GM12878 (cell line): ENCODE data around the gene PTK7. TPM values are rescaled to one million over a fixed set of nuclear protein-coding genes. Genes with fewer than 3 reads are reported as not detected.

Source experiments
- ATAC-seq: fragments of 200-7000 bp; cut with Tn5 transposase; 3 replicates; pipeline ENCODE4 v1.9.1; 2020; ENCODE audit warnings: mild to moderate bottlenecking, moderate library complexity
- BruUV-seq: library from RNA; stranded (reverse); fragments of 400-500 nt; replicated peaks from 2 replicates; lab custom pipeline; 2021; lab: Mats Ljungman, UMichigan
- CTCF ChIA-PET: fragments of 300-600 bp; sonication (Branson Sonifier 250); formaldehyde crosslinking; extraction: SDS; loops from one replicate; lab custom pipeline; 2021; ENCODE audit warnings: inconsistent platforms; lab: Yijun Ruan, JAX
- POLR2A ChIA-PET: fragments of 350-600 bp; formaldehyde crosslinking; extraction: SDS; loops from one replicate; lab custom pipeline; 2021; ENCODE audit warnings: inconsistent platforms; lab: Charles Lee
- RAD21 ChIA-PET: fragments of 300-600 bp; sonication (Branson Sonifier 250); formaldehyde crosslinking; loops from one replicate; lab custom pipeline; 2023; ENCODE audit warnings: antibody characterized with exemption; ENCODE audit not compliant: unreplicated experiment; lab: Charles Lee
- SMC1A ChIA-PET: fragments of 300-600 bp; sonication (Branson Sonifier 250); formaldehyde crosslinking; loops from one replicate; lab custom pipeline; 2023; ENCODE audit not compliant: unreplicated experiment, uncharacterized antibody; lab: Charles Lee
- DNase-seq: peaks from one replicate; pipeline ENCODE4 v3.0.0-alpha.2; 2011; ENCODE audit warnings: low read depth, low spot score
- FAIRE-seq: peaks from 3 replicates; lab custom pipeline; 2011; peaks lifted over from hg19 to GRCh38; lab: Jason Lieb, UNC
- H2AFZ ChIP-seq: 2 replicates; pipeline ENCODE4 v1.6.0; 2011; ENCODE audit warnings: low read depth, low read length, control low read depth; ENCODE audit not compliant: control insufficient read depth
- H3K27ac ChIP-seq: 2 replicates; pipeline ENCODE4 v1.5.1; 2011; ENCODE audit warnings: control low read depth; ENCODE audit not compliant: control insufficient read depth, insufficient read depth
- H3K27me3 ChIP-seq, 2 experiments: replicated peaks in 1 of 2; 2 replicates each; pipeline versions ENCODE4 v1.6.0 to v1.6.1; 2011; ENCODE audit warnings: low read length in 1 of 2; ENCODE audit not compliant: control insufficient read depth in 2 of 2, insufficient read depth in 2 of 2
- H3K36me3 ChIP-seq, 2 experiments: 2 replicates each; pipeline ENCODE4 v1.5.1; 2011; ENCODE audit warnings: low read length in 1 of 2; ENCODE audit not compliant: control insufficient read depth in 2 of 2, insufficient read depth in 2 of 2
- H3K4me1 ChIP-seq: 2 replicates; pipeline ENCODE4 v1.6.1; 2011; ENCODE audit warnings: mild to moderate bottlenecking, low read length, moderate library complexity, mixed read lengths; ENCODE audit not compliant: control insufficient read depth, insufficient read depth
- H3K4me2 ChIP-seq: 2 replicates; pipeline ENCODE4 v1.6.0; 2011; ENCODE audit warnings: control low read depth; ENCODE audit not compliant: control insufficient read depth, insufficient read depth
- H3K4me3 ChIP-seq: fragments of 200-600 bp; sonication (generic); 2 replicates; pipeline ENCODE4 v1.5.1; 2016
- H3K79me2 ChIP-seq: 2 replicates; pipeline ENCODE4 v1.6.0; 2011; ENCODE audit warnings: low read length; ENCODE audit not compliant: control insufficient read depth, insufficient read depth
- H3K9ac ChIP-seq: 2 replicates; pipeline ENCODE4 v1.8.0; 2011; ENCODE audit warnings: low read length, control low read depth, mixed read lengths; ENCODE audit not compliant: control insufficient read depth, insufficient read depth
- H3K9me3 ChIP-seq: replicated peaks from 3 replicates; pipeline ENCODE4 v1.5.1; 2011; ENCODE audit warnings: mild to moderate bottlenecking, low read length; ENCODE audit not compliant: control insufficient read depth, insufficient read depth
- H4K20me1 ChIP-seq: 2 replicates; pipeline ENCODE4 v1.6.0; 2011; ENCODE audit not compliant: control insufficient read depth, insufficient read depth
- ASH2L ChIP-seq: fragments of 300-600, 200-600 bp; sonication (generic); IDR thresholded peaks from 2 replicates; pipeline ENCODE4 v1.6.1; 2017; ENCODE audit warnings: low read depth, mild to moderate bottlenecking, borderline replicate concordance
- ATF7 ChIP-seq: fragments of 450-650 bp; IDR thresholded peaks from 2 replicates; pipeline ENCODE4 v1.6.1; 2016; ENCODE audit warnings: low read depth, mild to moderate bottlenecking
- BRCA1 ChIP-seq: IDR thresholded peaks from 2 replicates; pipeline ENCODE4 v1.6.1; 2011; ENCODE audit warnings: low read depth, low read length, improper control_type of control experiment
- E2F4 ChIP-seq: IDR thresholded peaks from 2 replicates; pipeline ENCODE4 v1.6.1; 2012; ENCODE audit warnings: low read depth, low read length, improper control_type of control experiment
- FOXK2 ChIP-seq: fragments of 450-650 bp; IDR thresholded peaks from 2 replicates; pipeline ENCODE4 v1.6.1; 2017; ENCODE audit warnings: mild to moderate bottlenecking, moderate library complexity
- LARP7 ChIP-seq: fragments of 450-650 bp; IDR thresholded peaks from 2 replicates; pipeline ENCODE4 v1.6.1; 2017; ENCODE audit warnings: mild to moderate bottlenecking
- MAX ChIP-seq: IDR thresholded peaks from 2 replicates; pipeline ENCODE4 v1.6.1; 2012; ENCODE audit warnings: low read depth, low read length, improper control_type of control experiment
- MYB ChIP-seq: fragments of 150-350 bp; IDR thresholded peaks from 2 replicates; pipeline ENCODE4 v1.6.1; 2014; ENCODE audit warnings: mild to moderate bottlenecking, low read depth, low read length, borderline replicate concordance
- NFYA ChIP-seq: IDR thresholded peaks from 2 replicates; pipeline ENCODE4 v1.6.1; 2011; ENCODE audit warnings: low read depth, mild to moderate bottlenecking, low read length, improper control_type of control experiment, borderline replicate concordance
- NKRF ChIP-seq: fragments of 450-650 bp; conservative IDR thresholded peaks from 2 replicates; pipeline ENCODE4 v1.6.1; 2017; ENCODE audit warnings: mild to moderate bottlenecking, moderate library complexity
- NR2C1 ChIP-seq: fragments of 450-650 bp; IDR thresholded peaks from 2 replicates; pipeline ENCODE4 v1.6.1; 2017; ENCODE audit warnings: antibody characterized with exemption, mild to moderate bottlenecking, moderate library complexity
- POLR2A ChIP-seq: IDR thresholded peaks from 2 replicates; pipeline ENCODE4 v1.6.1; 2011; ENCODE audit warnings: low read depth, mild to moderate bottlenecking, low read length
- POU2F2 ChIP-seq: IDR thresholded peaks from 3 replicates; pipeline ENCODE4 v1.6.1; 2011; ENCODE audit warnings: low read depth, mild to moderate bottlenecking, low read length, borderline replicate concordance
- RCOR1 ChIP-seq: conservative IDR thresholded peaks from 2 replicates; pipeline ENCODE4 v1.6.1; 2012; ENCODE audit warnings: low read depth, low read length, improper control_type of control experiment
- RFX5 ChIP-seq: IDR thresholded peaks from 2 replicates; pipeline ENCODE4 v1.6.1; 2011; ENCODE audit warnings: low read depth, low read length, improper control_type of control experiment
- SRF ChIP-seq, 2 experiments: IDR thresholded peaks; 2 replicates each; pipeline ENCODE4 v1.6.1; 2011; ENCODE audit warnings: low read depth in 2 of 2, low read length in 2 of 2, mild to moderate bottlenecking in 1 of 2, moderate library complexity in 1 of 2
- YBX1 ChIP-seq: fragments of 450-650 bp; IDR thresholded peaks from 2 replicates; pipeline ENCODE4 v1.6.1; 2016; ENCODE audit warnings: antibody characterized with exemption
- ZBTB11 ChIP-seq: fragments of 450-650 bp; formaldehyde crosslinking; IDR thresholded peaks from 2 replicates; pipeline ENCODE4 v1.5.0; 2022; ENCODE audit warnings: mild to moderate bottlenecking, missing genetic modification characterization
- WGBS: methylation state at CpG from one replicate; pipeline ENCODE4 v1.1.6; 2016; ENCODE audit warnings: low lambda C conversion rate; ENCODE audit not compliant: insufficient replicate concordance, insufficient coverage; ENCODE audit errors: missing lambda C conversion rate; 5-methylcytosine and 5-hydroxymethylcytosine counted together
- in situ Hi-C: fragments of 300-500 bp; cut with MboI; formaldehyde crosslinking; loops from 9 replicates; pipeline ENCODE4 v1.14.3; 2018; ENCODE audit warnings: mixed read lengths
- intact Hi-C: fragments of 100-400 bp; cut with micrococcal nuclease; formaldehyde crosslinking; loops from one replicate; pipeline ENCODE4 v1.14.2; 2022; ENCODE audit not compliant: unreplicated experiment
- polyA plus RNA-seq, 11 experiments: library from polyadenylated mRNA; depleted of rRNA in 4 of 11; unstranded in 6 of 11; stranded (reverse) in 5 of 11; fragments of >200 nt; fragmentation: Nextera tagmentation in 4 of 11; fragmentation: Illumina TruSeq in 1 of 11; extraction: Ambion mirVana in 4 of 11; extraction: Trizol in 1 of 11; gene quantifications; 1 replicate in 1 of 11; 2 replicates in 10 of 11; pipeline versions ENCODE4 v1.2.1 to v1.2.3, GENCODE V29; 2011 to 2016; ENCODE audit warnings: inconsistent platforms in 2 of 11, missing spikeins in 2 of 11, low read depth in 1 of 11
- total RNA-seq, 4 experiments: library from RNA; depleted of rRNA in 3 of 4; stranded (reverse); fragments of >200 nt in 3 of 4; fragmentation: Illumina TruSeq in 1 of 4; extraction: Trizol in 1 of 4; gene quantifications; 2 replicates each; pipeline versions ENCODE4 v1.2.1 to v1.2.3, GENCODE V29; 2013 to 2021

PTK7 gene
- total and polyA plus RNA-seq, 10 of the 15 experiments (the other 5 are each of a cell fraction or from before 2014, with no cell fraction given): 0.18 to 14.4 (median 3.3) TPM; not detected in 1

- ChIA-PET POLR2A (interaction anchor here (0.9 kb wide), 1 partner anchor 8 kb away, joined by 5 read pairs; no protein-coding TSS in a partner anchor), CTCF (interaction anchor here (0.7 to 1.2 kb wide), 2 partner anchors 8 to 112 kb away, joined by 3 to 5 read pairs; no protein-coding TSS in a partner anchor), SMC1A (interaction anchor here (1.0 kb wide), 1 partner anchor 11 kb away, joined by 4 read pairs; no protein-coding TSS in a partner anchor), RAD21 (no interaction called here)
- Histone ChIP-seq H3K79me2 (no peaks in the 10 kb centered on the region), H3K36me3 (no peaks in the 10 kb centered on the region), H3K4me2 (no peak overlapping the region), H3K9ac (no peak overlapping the region), H3K27ac (no peak overlapping the region), H3K27me3 (no peaks in the 10 kb centered on the region), H4K20me1 (no peaks in the 10 kb centered on the region), H2AFZ (no peak overlapping the region), H3K9me3 (no peaks in the 10 kb centered on the region), H3K4me1 (peaks cover 12% of the 10 kb centered on the region), H3K4me3 (no peak overlapping the region)
- WGBS: 50% methylated on average over 4 of the region's 4 CpGs
- no peak for ATAC-seq
- in situ Hi-C loops (no loop called here), intact Hi-C loops (no loop called here)
- no TSS peak for BruUV-seq
- FAIRE-seq: no peak
- TF ChIP-seq BRCA1 (no peak), RCOR1 (no peak), MYB (no peak), NFYA (no peak), ATF7 (no peak), POLR2A (no peak), LARP7 (no peak), NKRF (no peak), NR2C1 (no peak), YBX1 (no peak), ZBTB11 (CRISPR knock-in tag) (no peak), ASH2L (no peak), POU2F2 (no peak), MAX (no peak), SRF (IDR thresholded peaks at IDR 0.05; ENCODE audit: low read depth in 2 of 2, low read length in 2 of 2) (no peak), E2F4 (no peak), RFX5 (no peak), FOXK2 (no peak)
- no peak for DNase-seq
Observed at GRCh38 chr6:43089467-43089866, 13.4 kb downstream of the PTK7 start.
